ENCODE results near the gene B4GALNT2.

The B4GALNT2 gene

DNA sequence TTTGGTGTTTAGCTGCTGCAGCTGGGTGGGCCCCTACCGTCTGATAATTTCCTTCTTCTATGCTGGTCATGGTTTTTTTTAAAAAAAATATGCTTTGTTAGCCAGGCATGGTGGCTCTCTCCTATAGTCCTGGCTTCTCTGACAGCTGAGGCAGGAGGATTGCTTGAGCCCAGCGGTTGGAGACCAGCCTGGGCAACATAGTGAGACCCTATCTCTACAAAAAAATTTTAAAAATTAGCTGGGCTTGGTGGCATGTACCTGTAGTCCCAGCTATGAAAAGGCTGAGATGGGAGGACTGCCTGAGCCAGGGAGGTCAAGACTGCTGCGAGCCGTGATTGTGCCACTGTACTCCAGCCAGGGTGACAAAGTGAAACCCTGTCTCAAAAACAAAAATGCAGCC lies 19.4 kb downstream of the B4GALNT2 start:
- DNase-seq, result no peak
- TF ChIP-seq CTCF (IDR thresholded peaks at IDR 0.05; ENCODE audit: low read depth, low read length), result no peak
- H3K36me3 ChIP-seq, result no peaks in the 10 kb centered on the region
- H3K9me3 ChIP-seq (ENCODE audit: severe bottlenecking), result peaks cover 2% of the 10 kb centered on the region
- H3K27me3 ChIP-seq (ENCODE audit: insufficient read depth, low read depth, severe bottlenecking), result no peaks in the 10 kb centered on the region
- no peak overlapping the region for H3K27ac ChIP-seq
- H3K4me3 ChIP-seq (ENCODE audit: low read depth, low read length), result no peak overlapping the region

GRCh38 chr17:49156256-49156655 lies 23.7 kb downstream of the B4GALNT2 start:
- H3K27ac ChIP-seq, result no peak overlapping the region
- peaks cover 2% of the 10 kb centered on the region for H3K9me3 ChIP-seq (ENCODE audit: severe bottlenecking)
- TF ChIP-seq CTCF (IDR thresholded peaks at IDR 0.05; ENCODE audit: low read depth, low read length), result no peak
- H3K27me3 ChIP-seq (ENCODE audit: insufficient read depth, low read depth, severe bottlenecking), result no peaks in the 10 kb centered on the region
- DNase-seq, result no peak
- no peak overlapping the region for H3K4me3 ChIP-seq (ENCODE audit: low read depth, low read length)
- H3K36me3 ChIP-seq, result no peaks in the 10 kb centered on the region

GRCh38 chr17:49157784-49158183 lies 25.2 kb downstream of the B4GALNT2 start:
- no peaks in the 10 kb centered on the region for H3K9me3 ChIP-seq (ENCODE audit: severe bottlenecking)
- no peak overlapping the region for H3K27ac ChIP-seq
- no peaks in the 10 kb centered on the region for H3K27me3 ChIP-seq (ENCODE audit: insufficient read depth, low read depth, severe bottlenecking)
- H3K36me3 ChIP-seq, result no peaks in the 10 kb centered on the region
- no peak for TF ChIP-seq CTCF (IDR thresholded peaks at IDR 0.05; ENCODE audit: low read depth, low read length)
- no peak overlapping the region for H3K4me3 ChIP-seq (ENCODE audit: low read depth, low read length)
- DNase-seq, result no peak

GRCh38 chr17:49162866-49163265 lies 30.3 kb downstream of the B4GALNT2 start:
- TF ChIP-seq CTCF (IDR thresholded peaks at IDR 0.05; ENCODE audit: low read depth, low read length), result no peak
- DNase-seq, result no peak
- Histone ChIP-seq H3K27ac (no peak overlapping the region), H3K9me3 (ENCODE audit: severe bottlenecking) (peaks cover 4% of the 10 kb centered on the region), H3K27me3 (ENCODE audit: insufficient read depth, low read depth, severe bottlenecking) (no peaks in the 10 kb centered on the region), H3K4me3 (ENCODE audit: low read depth, low read length) (no peak overlapping the region), H3K36me3 (no peaks in the 10 kb centered on the region)

DNA sequence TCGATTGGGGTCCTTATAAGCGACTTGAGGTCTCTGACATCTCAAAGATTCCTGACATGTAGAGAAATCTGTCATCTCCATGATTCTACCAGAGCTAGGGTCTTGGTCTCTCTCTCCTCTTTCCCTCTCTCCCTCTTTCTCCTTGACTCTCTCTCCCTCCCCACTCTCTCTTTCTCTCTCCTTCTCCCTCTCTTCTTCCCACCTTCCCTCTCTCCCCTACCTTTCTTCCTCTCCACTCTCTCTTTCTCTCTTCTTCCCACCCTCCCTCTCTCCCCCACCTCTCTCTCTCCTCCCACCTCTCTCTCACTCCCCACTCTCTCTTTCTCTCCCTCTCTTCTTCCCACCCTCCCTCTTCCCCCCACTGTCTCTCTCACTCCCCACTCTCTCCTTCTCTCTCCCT lies 32.6 kb downstream of the B4GALNT2 start:
- H3K4me3 ChIP-seq (ENCODE audit: low read depth, low read length), result no peak overlapping the region
- DNase-seq, result no peak
- peaks cover 5% of the 10 kb centered on the region for H3K9me3 ChIP-seq (ENCODE audit: severe bottlenecking)
- no peak overlapping the region for H3K27ac ChIP-seq
- TF ChIP-seq CTCF (IDR thresholded peaks at IDR 0.05; ENCODE audit: low read depth, low read length), result no peak
- no peaks in the 10 kb centered on the region for H3K27me3 ChIP-seq (ENCODE audit: insufficient read depth, low read depth, severe bottlenecking)
- no peaks in the 10 kb centered on the region for H3K36me3 ChIP-seq

GRCh38 chr17:49168706-49169105 lies 36.1 kb downstream of the B4GALNT2 start:
- Histone ChIP-seq H3K27me3 (ENCODE audit: insufficient read depth, low read depth, severe bottlenecking) (no peaks in the 10 kb centered on the region), H3K36me3 (no peaks in the 10 kb centered on the region), H3K9me3 (ENCODE audit: severe bottlenecking) (peaks cover 11% of the 10 kb centered on the region), H3K4me3 (ENCODE audit: low read depth, low read length) (no peak overlapping the region), H3K27ac (no peak overlapping the region)
- DNase-seq, result no peak
- TF ChIP-seq CTCF (IDR thresholded peaks at IDR 0.05; ENCODE audit: low read depth, low read length), result no peak

All from WERI-Rb-1 (cell line).